Measurements from ENCODE around the gene OR10A6.

OR10A6 gene

DNA sequence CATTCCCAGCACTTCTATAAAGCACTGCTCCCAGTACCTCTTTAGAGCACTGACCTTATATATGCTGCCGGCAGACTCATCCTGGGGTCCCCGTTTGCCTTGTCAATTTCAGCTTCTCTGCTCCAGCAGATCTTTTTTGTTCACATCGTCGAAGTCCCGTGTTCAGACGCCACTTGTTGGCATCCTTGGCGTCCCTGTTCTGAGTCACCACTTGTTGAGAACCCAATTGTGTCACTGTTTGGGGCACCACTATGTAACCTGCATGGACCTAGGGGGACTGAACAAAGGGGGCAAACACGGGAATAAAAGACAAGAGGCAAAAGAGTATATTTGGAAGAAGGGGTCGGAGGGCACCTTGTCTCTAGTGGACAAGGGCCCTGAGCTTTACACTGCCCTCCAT lies 25.5 kb downstream of the OR10A6 start:
- no peak overlapping the region for H3K4me3 ChIP-seq (ENCODE audit: low read length)
- TF ChIP-seq, protein P1, sequence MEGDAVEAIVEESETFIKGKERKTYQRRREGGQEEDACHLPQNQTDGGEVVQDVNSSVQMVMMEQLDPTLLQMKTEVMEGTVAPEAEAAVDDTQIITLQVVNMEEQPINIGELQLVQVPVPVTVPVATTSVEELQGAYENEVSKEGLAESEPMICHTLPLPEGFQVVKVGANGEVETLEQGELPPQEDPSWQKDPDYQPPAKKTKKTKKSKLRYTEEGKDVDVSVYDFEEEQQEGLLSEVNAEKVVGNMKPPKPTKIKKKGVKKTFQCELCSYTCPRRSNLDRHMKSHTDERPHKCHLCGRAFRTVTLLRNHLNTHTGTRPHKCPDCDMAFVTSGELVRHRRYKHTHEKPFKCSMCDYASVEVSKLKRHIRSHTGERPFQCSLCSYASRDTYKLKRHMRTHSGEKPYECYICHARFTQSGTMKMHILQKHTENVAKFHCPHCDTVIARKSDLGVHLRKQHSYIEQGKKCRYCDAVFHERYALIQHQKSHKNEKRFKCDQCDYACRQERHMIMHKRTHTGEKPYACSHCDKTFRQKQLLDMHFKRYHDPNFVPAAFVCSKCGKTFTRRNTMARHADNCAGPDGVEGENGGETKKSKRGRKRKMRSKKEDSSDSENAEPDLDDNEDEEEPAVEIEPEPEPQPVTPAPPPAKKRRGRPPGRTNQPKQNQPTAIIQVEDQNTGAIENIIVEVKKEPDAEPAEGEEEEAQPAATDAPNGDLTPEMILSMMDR (conservative IDR thresholded peaks at IDR 0.05; ENCODE audit: low read length) = no peak

DNA sequence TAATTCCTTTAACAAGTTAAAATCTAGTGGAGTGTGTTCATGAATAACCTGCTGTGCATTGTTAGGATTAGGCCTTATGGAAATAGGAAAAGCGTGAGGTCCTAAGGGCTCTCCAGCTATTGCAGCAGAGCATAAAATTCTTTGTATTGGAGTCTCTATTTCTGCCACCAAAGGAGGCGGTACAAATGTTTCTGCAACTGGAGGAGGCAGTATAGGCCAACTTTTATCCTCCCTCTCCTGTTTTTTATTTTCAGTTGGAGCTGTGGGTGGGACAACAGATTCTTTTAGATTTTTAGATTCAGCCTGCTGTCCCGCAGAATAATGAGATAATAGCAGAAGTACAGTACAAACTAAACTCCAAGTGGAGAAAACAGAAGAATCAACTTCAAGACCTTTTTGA lies 26.2 kb downstream of the OR10A6 start:
- peak; percentile 70 for DNase-seq (ENCODE audit: low read depth)
- H3K4me3 ChIP-seq (ENCODE audit: low read length) = no peak overlapping the region
- TF ChIP-seq, protein P1 (conservative IDR thresholded peaks at IDR 0.05; ENCODE audit: low read length) = peak; percentile 61

More for the DNA sequence above, 25.5 kb downstream of the OR10A6 start:
- no peak for DNase-seq (ENCODE audit: low read depth)

DNA sequence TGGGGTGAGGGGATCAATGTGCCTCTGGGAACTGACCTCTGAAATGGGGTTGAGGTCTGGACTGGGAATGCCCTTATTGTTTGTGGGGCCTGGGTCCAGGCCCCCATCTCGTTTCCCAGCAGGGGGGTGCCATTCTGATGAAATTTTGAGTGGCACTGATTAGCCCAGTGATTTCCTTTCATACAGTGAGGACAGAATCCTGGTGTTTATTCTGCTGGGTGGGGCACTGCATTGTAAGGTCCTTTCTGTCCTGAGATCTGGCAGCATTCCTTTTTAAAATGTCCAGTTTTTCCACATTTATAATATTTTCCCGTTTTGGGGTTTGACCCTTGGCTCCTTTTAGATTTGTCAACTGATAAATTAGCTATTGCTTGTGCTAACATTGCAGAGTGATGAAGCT lies 27.1 kb downstream of the OR10A6 start:
- H3K4me3 ChIP-seq (ENCODE audit: low read length) = no peak overlapping the region
- TF ChIP-seq, protein P1 (conservative IDR thresholded peaks at IDR 0.05; ENCODE audit: low read length) = no peak
- no peak for DNase-seq (ENCODE audit: low read depth)

DNA sequence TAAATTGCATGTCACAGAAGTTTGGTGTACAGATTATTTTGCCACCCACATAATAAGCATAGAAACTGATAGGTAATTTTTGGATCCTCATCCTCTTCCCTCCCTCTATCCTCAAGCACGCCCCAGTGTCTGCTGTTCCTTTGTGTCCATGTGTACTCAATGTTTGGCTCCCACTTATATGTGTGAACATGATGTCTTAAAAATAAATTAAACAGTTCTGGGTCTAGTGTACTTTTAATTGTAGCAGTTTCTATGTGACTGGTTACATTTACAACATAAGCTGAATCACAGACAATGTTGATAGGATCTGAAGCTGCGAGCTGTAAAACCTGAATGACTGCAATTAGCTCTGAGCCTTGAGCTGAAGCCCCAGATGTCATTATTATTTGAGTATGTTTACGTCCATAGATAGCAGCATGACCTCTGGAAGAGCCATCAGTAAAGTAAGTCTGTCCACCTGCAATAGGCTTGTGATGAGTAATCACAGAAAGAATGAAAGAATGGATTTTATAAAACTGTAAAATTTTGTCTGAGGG lies 29.7 kb downstream of the OR10A6 start:
- TF ChIP-seq, protein P1 (conservative IDR thresholded peaks at IDR 0.05; ENCODE audit: low read length) = no peak
- no peak overlapping the region for H3K4me3 ChIP-seq (ENCODE audit: low read length)
- no peak for DNase-seq (ENCODE audit: low read depth)

DNA sequence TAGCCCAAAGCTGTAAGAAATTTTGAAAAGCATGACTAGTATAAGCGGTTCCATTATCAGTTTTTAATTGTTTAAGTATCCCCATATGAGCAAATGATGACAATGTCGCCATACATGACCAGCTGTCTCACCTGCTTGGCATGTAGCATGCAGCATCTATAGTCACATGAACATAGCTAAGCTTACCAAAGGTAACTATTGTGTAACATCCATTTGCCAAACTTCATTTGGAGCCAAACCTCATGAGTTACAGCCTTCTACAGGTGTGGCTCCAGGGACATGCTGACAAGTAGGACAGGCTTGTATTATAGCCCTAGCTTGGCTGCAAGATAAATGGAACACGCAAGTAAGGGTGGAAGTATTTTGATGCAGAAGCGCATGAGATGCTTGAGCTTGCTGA lies 30.4 kb downstream of the OR10A6 start:
- TF ChIP-seq, protein P1 (conservative IDR thresholded peaks at IDR 0.05; ENCODE audit: low read length) = no peak
- no peak for DNase-seq (ENCODE audit: low read depth)

DNA sequence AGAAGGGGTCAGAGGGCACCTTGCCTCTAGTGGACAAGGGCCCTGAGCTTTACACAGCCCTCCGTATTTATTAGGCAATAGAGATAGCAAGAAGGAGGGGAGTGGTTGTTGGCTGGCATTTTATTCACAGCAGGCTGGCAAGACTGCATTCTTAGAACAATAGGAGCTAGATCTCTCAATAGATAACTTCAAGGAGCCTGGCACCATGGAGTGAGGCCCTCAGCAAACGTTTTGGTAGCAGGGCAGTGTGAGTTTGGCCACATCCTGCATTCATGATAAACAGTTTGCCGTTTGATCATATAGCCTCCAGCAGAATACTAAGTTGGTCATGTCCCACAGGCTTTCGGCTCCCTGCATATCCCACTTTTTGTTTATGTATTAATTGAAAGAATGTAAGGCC lies 31.6 kb downstream of the OR10A6 start:
- no peak for DNase-seq (ENCODE audit: low read depth)
- H3K4me3 ChIP-seq (ENCODE audit: low read length) = no peak overlapping the region
- TF ChIP-seq, protein P1 (conservative IDR thresholded peaks at IDR 0.05; ENCODE audit: low read length) = no peak

More for the DNA sequence above, 30.4 kb downstream of the OR10A6 start:
- no peak overlapping the region for H3K4me3 ChIP-seq (ENCODE audit: low read length)

DNA sequence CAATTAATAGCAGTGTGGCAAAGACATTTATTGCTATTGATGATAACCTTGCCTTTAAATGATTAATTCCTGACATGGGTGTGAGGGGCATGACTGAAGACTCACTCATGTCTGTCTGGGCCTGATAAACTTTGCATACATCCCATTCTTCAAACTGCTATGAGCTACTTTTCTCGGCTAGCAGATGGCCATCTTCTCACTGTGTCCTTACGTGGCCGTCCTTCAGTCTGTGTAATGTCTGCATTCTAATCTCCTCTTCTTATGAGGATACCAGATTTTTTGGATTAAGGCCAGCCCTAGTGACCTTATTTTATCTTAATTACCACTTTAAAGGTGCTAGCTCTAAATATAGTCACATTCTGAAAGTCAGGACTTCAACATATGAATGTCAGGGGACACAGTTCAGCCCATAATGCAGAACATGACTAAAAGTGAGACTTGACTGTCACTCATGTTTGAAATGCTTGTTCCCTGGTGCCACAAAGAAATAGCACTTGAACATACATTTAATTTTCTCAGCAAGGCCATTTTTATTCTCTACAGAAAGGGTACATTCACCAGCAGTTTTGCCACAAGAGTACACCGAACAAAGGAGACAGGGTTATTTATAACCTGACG lies 32.3 kb downstream of the OR10A6 start:
- TF ChIP-seq, protein P1 (conservative IDR thresholded peaks at IDR 0.05; ENCODE audit: low read length) = no peak
- no peak for DNase-seq (ENCODE audit: low read depth)

More for the DNA sequence above, 32.3 kb downstream of the OR10A6 start:
- H3K4me3 ChIP-seq (ENCODE audit: low read length) = no peak overlapping the region

Measured in AG10803 (cell line).